Measurements from ENCODE around the gene HRH1.
"Not testable (repeated sequence)": the region's sequence is repeated elsewhere in the genome, so short reads cannot be mapped to it uniquely, and the experiment has no call there.

The HRH1 gene

DNA sequence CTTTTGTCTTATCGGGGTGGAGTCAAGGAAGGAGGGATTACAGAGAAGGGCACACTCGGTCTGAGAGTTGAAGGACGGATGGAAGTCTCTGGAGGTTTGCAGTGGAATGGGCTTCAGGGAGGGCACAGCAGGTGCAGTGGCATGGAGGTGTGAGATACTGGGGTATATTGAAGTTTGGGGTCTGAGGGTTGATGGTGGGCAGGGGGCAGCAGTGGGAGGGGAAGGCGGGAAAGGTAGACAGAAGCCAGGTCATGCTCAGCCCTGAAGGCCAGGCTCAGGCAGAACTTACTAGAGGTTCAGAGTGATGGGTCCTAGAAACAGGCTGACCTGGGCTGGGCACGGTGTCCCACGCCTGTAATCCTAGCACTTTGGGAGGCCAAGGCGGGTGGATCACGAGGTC lies 52.7 kb downstream of the HRH1 start:
- DNase-seq, result no peak

GRCh38 chr3:11211531-11212298 lies 57.4 kb downstream of the HRH1 start:
- no peak for DNase-seq

DNA sequence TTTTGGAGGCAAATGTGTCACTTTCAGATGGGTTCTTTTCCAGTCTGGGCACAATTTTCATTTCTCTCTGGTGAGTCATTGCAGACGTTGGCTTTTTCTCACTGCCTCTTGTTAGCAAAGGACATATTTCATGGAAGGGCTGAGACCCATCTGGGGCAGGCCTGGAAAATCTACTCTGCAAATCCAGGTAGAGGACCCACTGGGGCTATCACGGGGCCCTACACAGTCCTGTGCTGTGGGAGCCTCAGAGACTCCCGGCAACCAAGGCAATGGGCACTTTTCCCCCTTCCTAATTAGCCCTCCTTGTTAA lies 58.0 kb downstream of the HRH1 start:
- no peak for DNase-seq

GRCh38 chr3:11212784-11213183 lies 58.5 kb downstream of the HRH1 start:
- DNase-seq, result no peak

- DNase-seq, result no peak
Measured at GRCh38 chr3:11213810-11214450, 59.6 kb downstream of the HRH1 start.

GRCh38 chr3:11214451-11214978 lies 60.2 kb downstream of the HRH1 start:
- DNase-seq, result no peak

DNA sequence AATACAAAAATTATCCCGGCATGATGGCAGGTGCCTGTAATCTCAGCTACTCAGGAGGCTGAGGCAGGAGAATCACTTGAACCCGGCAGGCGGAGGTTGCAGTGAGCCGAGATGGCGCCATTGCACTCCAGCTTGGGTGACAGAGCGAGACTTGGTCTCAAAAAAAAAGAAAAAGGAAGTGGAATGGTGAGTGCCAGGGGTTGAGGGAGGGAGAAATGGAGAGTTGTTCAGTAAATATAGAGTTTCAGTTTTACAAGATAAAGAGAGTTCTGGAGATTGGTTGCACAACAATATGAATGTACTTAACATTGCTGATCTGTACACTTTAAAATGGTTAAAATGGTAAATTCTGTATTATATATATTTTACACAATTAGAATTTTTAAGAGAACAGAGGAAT lies 63.1 kb downstream of the HRH1 start:
- DNase-seq, result not testable (repeated sequence)

GRCh38 chr3:11220230-11220629 lies 65.9 kb downstream of the HRH1 start:
- DNase-seq, result no peak

DNA sequence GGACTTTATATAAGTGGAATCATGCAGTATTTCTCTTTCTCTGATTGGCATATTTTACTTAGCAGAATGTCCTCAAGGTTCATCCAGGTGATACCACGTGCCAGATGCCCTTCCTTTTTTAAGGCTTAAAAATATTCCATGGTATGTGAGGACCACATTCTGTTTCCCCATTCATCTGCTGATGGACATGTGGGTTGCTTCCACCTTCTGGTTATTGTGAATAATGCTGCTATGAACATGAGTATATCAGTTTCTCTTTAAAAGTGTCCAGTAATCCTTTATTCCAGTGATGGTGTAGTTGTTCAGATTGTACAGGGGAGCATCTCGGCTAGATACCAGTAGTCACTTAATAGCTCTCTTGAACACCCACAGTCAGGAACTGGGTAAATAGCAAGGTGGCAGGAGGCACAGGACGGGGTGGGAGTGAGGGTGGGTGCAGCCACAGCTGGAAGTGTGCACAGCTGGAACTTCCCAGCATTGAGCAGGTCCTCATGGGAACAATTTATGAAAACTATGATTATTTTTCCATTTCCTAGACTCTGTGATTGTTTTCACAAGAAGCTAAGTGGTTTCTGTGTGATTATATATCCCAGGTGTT lies 67.6 kb downstream of the HRH1 start:
- DNase-seq, result no peak

DNA sequence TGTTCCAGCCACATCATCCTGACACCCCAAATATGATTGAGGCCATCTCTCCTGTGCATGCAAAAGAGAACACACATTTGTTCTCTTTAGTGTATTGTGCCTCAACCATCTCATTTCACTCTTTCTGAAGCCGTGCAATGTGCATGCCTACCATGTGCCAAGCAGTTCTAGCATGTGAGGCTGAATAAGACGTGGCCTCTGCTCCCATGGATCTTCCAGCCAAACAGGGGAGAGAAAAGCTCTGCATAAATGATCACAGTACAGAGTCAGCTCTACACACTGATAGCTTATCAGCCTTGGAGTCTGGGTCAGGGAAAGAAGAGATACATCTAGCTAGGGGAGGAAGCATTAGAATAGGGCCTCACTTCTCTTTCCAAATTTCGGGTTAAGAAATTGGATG lies 69.7 kb downstream of the HRH1 start:
- no peak for DNase-seq

GRCh38 chr3:11224870-11225229 lies 70.6 kb downstream of the HRH1 start:
- DNase-seq, result no peak

GRCh38 chr3:11226042-11226370 lies 71.7 kb downstream of the HRH1 start:
- no peak for DNase-seq

- DNase-seq, result no peak
Measured at GRCh38 chr3:11228041-11228440, 73.7 kb downstream of the HRH1 start.

GRCh38 chr3:11230125-11230524 lies 75.8 kb downstream of the HRH1 start:
- DNase-seq, result no peak

GRCh38 chr3:11230832-11231231 lies 76.5 kb downstream of the HRH1 start:
- no peak for DNase-seq

DNA sequence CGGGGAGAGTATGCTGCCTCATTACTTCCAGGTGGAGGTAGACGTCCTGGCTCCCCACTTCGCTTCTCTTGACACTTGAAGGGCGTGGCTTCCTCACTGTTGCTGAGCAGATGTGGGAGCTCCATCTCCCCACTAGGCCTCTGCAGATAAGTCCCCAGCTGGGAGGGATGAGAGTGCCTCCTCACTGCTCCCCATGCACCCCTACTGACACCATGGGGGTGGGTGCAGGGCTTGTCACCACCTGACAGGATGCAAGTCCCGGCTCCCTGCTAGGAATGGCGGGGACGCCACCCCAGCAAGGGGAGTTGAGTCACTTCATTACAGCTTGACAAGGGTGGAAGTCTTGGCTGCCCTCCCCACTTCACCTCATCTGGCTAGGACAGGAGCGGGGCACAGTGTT lies 81.1 kb downstream of the HRH1 start:
- no peak for DNase-seq

DNA sequence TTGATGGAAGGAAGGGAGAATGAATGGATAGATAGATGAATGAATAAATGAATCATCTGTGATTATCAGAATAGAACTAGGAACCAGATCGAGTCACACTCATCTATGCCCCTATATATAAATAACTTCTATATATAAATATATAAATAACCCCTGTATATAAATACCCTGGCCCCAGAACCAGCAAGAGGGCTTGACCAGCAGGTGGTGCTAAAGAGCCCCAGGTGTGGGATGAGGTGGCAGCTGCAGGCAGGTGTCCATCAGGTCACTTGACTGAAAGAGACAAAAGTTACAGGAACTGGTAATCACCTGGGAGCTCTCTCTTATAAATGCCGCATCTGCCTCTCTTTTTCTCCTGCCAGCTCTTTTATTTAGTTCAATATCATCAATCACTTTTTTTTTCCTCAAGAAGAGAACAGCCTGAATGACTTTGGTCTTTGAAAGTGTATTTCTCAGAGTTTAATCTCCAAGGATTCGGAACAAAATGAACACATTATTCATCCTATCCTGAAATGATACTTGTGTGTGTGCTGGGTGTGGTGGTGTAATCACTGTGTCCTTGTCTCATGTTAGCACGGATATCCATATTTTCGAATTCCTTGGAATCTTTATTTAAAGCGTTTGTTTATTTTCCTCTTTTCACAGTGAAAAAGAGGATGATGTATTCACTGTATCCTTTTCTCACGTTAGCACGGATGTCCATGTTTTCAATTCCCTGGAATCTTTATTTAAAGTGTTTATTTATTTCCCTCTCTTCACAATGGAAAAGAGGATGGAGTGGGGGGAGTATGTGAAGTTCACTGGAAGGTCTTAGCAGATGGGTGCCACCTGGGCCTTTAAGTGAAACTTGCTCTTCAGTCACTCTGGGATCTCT lies 82.5 kb downstream of the HRH1 start:
- DNase-seq, result no peak

GRCh38 chr3:11238060-11238459 lies 83.8 kb downstream of the HRH1 start:
- DNase-seq, result no peak

GRCh38 chr3:11238880-11239279 lies 84.6 kb downstream of the HRH1 start:
- DNase-seq, result no peak

GRCh38 chr3:11239796-11240195 lies 85.5 kb downstream of the HRH1 start:
- DNase-seq, result no peak

DNA sequence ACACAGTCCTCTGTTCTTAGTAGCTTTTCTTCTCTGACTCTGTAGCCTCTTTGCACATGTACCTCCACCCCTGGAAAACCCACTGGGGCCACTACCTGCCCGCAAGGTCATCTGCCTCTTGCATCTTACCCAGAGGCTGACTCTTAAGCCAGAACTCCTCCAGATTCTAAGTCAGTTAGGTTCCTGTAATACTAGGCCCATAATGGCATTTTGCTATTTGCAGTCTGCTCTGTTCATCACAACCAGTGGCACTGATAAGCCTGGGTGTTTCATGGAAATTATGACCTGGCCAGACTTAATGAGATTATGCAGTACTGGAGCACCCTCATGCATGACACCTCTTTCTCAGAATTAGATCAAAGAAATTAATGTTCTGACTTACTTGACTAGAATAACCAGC lies 86.2 kb downstream of the HRH1 start:
- no peak for DNase-seq

- DNase-seq, result no peak
Measured at GRCh38 chr3:11244121-11244677, 89.9 kb downstream of the HRH1 start.

GRCh38 chr3:11245276-11245675 lies 91.0 kb downstream of the HRH1 start:
- DNase-seq, result no peak

Measured in cortex of kidney (tissue), 1 donor.